8988T (cell line): ENCODE results near the gene HIGD1A.
"Not testable (repeated sequence)": the region's sequence is repeated elsewhere in the genome, so short reads cannot be mapped to it uniquely, and the experiment has no call there.

ENCODE experiments used
- DNase-seq: peaks from one replicate; pipeline ENCODE4 v3.0.0; 2011

Gene HIGD1A

DNA sequence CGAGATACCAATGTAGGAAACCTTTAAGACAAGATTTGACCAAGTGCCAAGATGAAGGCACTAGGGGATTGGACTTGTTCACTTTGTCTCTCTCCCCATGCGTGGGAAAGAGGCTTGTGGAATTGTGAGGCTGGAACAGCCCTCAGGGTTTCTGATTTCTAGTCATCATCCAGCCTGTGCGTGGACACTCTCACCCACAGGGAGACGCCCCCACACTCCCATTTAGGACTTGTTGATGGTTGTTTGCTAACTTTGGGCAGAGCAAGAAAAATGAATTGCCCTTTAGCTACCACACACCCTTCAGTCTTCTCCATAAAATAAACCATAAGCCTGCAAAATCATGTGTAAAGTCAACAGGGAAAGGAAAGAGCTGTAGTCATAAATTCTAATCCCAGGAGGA is 23.4 kb upstream of the HIGD1A start:
- no peak for DNase-seq

DNA sequence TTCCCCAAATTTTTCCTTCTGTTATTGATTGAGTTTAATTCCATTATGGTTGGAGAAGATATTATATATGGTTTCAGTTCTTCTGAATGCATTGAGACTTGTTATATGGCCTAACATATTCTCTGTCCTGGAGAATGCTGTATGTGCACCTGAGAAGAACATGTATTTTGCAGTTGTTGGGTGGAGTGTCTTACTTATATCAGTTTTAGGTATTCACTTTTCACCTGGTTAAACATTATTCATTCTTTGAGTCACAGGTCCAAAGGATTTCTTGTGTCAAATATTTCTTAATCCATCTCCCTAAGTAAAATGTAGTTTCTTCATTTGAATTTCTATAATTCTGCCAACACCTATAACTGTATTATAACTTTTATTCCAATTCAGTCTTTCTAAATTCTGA is 22.7 kb upstream of the HIGD1A start:
- DNase-seq = no peak

DNA sequence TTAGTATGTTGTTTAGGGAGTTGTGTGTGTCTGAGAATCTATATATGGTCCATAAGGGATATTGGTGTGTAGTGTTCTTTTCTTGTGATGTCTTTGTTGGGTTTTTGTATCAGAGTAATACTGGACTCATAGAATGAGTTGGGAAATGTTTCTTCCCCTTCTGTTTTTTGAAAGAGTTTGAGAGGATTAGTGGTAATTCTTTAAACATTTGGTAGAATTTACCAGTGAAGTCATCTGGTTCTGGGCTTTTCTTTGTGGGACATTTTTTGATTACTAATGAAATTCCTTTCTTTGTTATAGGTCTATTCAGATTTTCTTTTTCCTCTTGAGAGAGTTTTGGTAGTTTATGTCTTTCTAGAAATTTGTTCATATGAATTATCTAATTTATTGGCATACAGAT is 21.9 kb upstream of the HIGD1A start:
- DNase-seq = no peak

DNA sequence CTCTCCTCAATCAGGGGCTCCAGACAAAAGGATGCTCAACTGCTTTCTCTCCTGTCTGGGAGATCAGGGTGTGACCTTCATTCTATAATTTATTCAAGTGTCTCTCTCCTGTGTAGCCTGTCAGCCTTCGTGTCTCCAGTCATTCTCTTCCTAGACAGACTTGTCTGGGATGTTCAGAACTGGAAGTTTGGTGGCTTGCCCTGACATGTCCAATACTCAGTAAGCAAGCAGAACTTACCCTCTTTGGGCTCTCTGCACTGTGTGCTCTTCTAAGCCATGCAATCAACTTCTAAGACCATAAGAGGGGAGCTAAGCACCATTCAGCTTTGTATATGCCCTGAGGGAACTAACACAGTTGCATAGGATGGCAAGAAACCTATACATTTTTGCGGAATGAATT is 19.1 kb upstream of the HIGD1A start:
- DNase-seq = no peak

DNA sequence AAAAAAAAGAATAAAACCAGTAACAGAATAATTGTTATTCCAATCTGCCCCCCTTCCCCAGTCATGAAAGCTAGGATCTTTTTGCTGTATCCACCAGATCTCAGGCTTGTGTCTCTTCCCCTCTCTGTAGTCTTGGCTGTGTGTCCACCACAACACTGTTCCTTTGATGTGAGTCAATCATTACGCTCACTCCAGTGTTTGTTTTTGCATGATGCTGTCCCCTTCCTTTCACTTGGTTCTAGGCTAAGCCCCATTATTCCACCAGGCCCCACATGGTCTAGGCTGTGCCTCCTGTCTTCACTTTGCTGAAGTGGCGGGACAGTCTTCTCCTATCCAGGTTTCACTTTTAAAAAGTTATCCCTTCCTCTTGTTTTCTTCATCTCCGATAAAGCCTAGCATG is 18.5 kb upstream of the HIGD1A start:
- no peak for DNase-seq

DNA sequence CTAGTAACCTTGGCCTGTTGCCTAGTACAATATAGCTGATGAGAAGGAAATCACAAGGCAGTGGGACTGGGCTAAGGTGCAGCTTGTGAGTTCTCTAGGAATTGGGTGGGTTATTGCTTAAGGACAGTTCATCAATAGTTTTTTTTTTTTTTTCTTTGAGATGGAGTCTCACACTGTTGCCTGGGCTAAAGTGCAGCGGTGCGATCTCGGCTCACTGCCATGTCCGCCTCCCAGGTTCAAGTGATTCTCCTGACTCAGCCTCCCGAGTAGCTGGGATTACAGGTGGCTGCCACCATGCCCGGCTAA is 16.4 kb upstream of the HIGD1A start:
- no peak for DNase-seq

DNA sequence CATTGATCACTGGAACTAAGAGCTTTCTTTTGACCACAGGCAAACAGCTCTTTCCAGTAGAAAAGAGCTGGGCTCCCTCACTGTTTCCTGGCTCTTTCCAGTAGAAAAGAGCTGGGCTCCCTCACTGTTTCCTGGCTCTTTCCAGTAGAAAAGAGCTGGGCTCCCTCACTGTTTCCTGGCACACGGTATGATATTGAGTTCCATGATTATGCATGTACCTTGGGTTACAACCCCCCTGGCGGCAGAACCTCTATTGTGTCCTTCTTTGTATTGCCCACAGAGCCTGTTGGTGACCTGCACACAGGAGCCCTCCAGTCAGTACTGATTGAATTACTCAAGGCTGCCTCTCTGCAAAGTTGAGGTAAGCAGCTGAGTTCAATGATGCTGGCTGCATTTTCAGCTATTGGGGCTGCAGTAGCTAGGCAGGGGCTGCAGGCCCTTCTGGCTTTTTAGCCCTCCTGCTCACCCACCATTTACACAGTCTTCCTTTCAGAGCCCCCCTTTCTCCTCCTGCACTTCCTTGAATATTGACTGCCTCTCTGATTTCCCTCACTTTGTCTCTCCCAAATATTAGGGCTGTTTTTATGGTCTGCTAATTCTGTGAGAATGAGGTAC is 15.2 kb upstream of the HIGD1A start:
- DNase-seq = no peak

DNA sequence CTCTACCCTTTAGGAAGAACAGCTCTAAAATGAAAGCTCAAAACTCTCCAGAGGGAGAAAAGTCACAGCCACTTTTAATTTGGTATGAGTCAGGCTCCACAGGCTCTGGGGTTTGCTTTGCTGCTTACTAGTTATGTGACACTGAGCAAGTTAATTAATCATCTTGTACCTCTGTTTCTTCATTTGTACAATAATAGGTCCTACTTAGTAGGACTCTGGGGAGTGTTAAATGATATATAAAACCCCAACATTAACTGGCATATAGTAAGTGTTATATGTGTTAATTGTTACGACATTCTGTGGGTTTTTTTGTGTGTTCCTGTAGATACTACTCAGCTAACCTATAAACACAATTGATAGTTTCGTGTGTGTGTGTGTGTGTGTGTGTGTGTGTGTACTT is 11.5 kb upstream of the HIGD1A start:
- DNase-seq = no peak

DNA sequence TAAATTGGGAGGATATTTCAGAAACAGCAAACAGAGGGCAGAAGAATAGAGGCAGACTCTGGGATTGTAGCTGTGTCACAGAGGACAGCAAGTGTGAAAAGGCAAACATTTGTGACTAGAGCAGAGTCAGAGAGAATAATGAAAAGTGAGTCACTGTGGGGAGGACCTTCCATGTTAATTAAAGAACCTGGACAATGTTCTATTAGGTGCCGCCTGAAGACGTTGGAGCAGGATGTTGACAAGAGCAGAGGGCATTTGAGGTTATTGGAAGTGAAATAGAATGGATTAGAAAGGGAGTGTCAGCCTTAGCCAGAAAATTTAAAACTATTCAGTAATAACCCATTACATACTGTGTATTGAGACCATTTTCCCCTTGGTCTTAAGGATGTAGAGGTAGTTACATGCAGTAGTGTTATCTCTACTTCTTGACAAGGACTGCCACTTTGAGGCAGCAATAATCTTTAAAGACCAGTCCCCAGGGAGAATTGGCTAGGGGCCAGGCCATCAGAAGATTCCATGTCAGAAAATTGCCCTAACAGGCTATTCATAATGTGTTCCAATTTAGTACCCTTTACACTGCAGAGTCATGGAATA is 10.7 kb upstream of the HIGD1A start:
- DNase-seq = no peak

DNA sequence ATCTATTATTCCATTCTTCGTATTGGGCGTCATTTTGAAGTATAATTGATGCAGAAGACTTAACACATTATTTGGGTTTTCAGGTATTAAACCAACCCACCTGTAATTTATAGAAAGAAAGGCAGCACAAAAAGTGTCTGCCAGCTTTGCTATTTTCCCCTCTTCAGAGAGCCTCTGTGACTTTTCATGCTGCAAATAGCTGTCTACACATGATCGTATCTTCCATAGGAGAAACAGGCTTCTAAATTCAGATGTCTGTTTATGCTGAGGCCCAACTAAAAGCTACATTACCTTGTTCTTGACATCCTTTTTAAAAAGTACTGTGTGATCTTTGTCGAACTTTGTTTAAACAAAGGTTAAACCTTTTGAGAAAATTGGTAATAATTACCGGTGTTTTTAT is 10.0 kb upstream of the HIGD1A start:
- no peak for DNase-seq

DNA sequence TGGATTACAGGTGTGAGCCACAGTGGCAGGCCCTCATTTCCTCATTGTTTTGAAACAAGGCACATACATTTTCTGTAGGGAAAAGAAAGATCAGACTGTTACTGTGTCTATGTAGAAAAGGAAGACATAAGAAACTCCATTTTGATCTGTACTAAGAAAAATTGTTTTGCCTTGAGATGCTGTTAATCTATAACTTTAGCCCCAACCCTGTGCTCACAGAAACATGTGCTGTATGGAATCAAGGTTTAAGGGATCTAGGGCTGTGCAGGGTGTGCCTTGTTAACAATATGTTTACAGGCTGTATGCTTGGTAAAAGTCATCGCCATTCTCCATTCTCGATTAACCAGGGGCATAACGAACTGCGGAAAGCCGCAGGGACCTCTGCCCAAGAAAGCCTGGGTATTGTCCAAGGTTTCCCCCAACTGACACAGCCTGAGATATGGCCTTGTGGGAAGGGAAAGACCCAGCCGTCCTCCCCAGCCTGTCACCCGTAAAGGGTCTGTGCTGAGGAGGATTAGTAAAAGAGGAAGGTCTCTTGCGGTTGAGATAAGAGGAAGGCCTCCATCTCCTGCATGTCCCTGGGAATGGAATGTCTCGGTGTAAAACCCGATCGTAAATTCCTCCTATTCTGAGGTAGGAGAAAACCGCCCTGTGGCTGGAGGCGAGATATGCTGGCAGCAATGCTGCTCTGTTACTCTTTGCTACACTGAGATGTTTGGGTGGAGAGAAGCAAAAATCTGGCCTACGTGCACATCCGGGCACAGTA is 7.0 kb upstream of the HIGD1A start:
- DNase-seq = not testable (repeated sequence)

DNA sequence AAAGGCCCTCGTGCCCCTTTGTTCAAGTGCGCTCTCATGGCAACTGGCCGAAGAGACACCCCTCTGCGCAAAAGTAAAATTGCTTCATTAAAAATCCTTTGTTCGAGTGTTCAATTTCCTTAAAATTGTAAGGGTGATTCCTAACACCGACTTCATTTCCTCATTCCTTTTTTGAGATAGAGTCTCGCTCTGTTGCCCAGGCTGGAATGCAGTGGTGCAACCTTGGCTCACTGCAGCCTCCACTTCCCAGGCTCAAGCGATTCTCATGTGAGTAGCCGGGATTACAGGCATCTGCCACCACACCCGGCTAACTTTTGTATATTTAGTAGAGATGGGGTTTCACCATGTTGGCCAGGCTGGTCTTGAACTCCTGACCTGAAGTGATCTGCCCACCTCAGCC is 6.4 kb upstream of the HIGD1A start:
- DNase-seq = not testable (repeated sequence)

DNA sequence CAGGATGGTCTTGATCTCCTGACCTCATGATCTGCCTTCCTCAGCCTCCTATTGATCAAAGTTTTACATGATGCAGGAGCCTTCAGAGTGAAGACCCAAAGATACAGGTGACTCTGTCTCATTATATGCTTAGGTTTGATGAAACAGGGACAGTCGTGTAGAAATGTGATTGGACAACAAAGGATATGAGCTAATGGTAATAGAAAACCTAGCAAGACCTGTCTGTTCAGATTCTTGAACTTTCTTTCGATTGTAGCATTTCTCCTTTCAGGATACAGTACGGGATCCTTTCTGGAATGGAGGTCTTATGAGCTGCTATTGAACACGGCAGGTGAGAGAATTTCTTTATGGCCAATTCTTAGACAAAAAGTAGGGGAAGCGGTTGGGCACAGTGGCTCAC is 4.9 kb upstream of the HIGD1A start, which contains the start of gene ACKR2:
Gene ACKR2 (plus strand): TSS at position 244 of the 400 bp plus-strand sequence. CDS start 55,058 bp downstream, outside the sequence.
- DNase-seq = no peak

DNA sequence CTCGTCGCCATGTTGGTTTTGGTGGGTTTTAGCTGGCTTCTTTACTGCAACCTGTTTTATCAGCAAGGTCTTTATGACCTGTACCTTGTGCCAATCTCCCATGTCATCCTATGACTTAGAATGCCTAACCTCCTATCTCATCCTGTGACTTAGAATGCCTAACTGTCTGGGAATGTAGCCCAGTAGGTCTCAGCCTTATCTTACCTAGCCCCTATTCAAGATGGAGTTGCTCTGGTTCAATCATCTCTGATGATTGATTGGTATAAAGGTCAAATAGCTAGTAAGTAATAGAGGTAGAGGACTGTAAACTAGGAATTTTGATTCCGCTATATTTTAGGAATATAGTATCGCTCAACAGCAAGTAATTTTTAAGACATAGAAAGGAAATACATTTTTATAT is 3.6 kb upstream of the HIGD1A start:
- DNase-seq = no peak

DNA sequence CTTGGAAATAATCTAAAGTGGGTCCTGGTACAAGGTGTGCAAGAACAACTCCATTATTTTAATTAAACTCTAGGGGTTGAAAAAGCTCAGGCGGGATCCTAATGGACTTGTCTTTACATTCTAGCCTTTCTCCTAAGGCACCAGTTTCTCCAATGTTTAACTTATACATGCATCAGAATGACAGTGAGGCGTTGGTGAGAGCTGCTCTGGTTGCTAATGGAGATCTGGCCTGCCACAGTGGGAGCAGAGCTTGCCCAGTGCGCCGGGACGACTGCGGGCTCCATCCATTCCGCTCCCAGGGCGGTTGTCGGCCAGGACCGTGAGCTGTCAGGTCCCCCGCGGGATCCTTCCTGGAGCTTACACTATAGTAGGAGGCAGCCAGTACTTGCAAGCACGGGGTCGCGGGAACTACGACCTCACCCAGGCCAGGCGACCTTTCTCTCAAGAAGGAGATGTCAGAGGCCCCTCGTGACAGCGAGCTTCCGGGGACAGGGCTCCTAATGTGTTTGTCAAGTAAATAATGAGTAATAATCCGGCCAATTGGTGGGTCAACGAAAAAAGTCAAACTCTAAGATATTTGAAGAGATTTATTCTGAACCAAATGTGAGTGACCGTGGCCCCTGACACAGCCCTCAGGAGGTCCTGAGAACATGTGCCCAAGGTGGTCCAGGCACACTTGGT is 991 bp upstream of the HIGD1A start:
- DNase-seq = no peak

DNA sequence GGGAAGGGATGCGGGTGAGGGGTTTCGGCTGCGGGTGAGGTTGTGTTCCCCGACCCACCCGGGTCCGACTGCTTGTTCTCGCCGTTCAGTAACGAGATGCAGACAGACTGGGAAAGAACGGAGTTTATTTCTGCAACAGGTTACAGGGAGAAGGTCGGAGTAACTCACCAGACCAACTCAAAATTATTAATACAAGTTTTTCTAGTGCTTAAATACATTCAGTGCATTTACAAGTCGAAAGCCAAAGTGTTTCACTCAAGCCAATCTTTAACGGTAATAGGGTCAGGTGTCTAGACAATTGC is 492 bp upstream of the HIGD1A start:
- no peak for DNase-seq

DNA sequence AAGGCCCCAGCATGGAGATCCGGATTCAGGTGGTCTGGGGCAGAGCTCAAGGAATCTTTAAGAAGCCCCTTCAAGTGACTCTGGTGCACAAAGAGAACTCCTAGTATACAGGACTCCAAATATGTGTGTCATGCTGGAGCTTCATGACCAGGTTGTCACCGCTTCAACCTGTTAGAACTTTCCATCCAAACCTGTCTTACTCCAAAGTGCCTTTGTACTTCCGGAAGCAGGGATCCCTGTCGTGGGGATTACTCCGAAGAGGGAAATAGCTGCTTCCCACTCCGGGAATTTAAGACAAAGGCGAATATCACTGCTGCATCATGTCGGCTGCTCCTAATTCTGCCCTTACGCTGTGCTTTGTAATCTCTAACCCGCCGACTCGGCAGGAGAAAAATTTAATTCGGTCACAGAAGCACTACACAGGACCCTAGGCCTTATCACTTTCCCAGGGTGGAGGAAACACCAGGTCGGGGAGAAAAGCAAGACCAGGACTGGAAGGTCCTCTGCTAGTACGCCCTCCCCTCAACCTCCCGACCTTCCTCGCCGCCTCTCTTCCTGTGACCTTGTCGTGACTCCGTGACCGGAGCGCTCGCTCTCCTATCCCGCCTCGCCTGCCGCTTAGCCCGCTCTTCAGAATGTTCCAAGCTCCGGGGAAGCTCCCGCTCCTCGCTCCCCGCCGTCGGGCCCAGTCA is 730 bp downstream of the HIGD1A start:
- DNase-seq = peak; percentile 20

DNA sequence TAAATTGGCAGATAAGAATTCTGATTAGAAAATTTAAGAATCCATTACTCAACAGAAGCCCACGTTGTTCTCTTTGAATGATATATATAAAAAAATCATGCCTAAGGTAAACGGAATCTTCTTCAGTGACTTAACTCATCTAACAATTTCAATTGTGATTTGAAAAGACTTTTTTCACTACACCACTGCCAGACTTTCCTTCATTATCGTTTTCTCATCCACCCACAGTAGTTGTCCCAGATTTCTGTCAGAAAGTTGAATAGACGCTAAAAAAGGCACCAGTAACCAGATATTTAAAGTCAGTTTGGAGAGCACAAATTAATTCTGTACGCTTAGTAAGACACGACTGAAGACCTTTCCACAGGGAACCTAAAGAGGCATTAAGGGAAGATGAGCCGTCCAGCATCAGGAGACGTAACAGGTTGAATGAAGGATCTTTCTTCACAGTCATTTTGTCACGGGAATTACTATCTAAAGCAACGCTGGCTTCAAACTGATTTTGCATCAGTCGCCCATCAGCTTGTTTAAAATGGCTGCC is 1.3 kb downstream of the HIGD1A start:
- DNase-seq = no peak

DNA sequence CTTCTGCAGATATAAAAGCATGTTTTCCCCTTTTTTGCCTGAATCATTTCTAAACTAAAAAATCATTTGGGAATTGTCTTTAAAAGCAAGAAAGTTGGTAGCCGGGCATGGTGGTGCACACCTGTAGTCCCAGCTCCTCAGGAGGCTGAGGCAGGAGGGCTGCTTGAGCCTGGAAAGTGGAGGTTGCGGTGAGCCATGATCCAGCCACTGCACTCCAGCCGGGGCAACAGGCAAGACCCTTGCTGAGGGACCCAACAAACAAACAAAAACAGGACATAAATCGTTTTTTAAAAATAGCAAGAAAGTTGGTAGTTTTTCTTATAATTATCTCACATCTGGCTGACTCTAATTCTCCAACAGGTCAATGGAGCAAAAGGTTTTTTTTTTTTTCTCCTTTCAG is 2.5 kb downstream of the HIGD1A start:
- DNase-seq = no peak

DNA sequence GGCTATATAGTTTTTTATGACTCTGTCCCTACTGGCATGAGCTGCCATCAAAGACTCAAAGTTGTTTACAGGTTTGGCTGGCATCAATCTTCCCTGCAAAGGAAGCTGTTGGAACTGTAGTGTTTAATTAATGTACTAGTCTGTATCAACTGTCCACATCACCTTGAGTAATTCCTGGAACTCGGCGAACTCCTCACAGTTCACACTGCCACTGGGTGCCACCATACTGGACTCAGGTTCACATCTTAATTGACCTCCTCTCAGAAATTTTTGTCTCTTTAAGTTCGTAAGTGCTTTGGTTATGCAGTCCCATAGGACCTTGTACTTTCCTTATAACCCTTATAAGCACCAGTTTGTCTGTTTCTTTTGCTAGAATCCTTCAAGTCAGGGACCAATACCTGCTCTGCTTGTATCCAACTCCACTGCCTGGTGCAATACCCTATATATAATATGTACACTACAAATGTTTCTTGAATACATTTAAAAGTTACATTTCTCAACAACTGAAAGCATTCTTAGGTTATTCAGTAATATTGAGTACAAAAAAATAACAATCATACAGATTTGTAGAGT is 3.2 kb downstream of the HIGD1A start:
- DNase-seq = no peak

DNA sequence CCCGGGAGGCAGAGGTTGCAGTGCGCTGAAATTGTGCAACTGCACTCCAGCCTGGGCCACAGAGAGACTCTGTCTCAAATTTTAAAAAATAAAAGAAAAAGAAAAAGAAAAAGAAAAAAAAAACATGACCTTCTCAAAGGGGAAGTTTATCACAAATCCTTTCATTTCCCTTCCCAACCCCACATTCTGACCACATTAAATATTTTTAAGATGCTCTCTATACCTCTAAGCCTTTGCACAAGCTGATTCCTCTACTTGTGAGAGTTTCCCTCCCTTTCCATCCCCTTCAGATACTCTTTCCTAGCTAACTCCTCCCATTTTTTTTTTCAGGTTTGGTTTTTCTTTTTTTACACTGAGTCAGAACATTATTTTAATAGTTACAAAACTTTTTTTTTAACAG is 4.0 kb downstream of the HIGD1A start:
- no peak for DNase-seq

DNA sequence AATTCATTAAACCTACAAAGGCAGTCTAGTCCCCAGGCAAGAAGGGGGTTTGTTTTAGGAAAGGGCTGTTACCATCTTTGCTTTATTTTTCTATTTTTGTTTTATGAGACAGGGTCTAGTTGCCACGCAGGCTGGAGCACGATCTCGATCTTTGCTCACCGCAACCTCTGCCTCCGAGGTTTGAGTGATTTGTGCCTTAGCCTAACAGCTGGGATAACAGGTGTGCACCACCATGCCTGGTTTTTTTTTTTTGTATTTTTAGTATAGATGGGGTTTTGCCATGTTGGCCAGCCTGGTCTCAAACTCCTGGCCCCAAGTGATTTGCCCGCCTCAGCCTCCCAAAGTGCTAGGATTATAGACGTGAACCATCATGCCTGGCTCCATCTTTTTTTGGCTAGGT is 4.9 kb downstream of the HIGD1A start:
- DNase-seq = no peak

DNA sequence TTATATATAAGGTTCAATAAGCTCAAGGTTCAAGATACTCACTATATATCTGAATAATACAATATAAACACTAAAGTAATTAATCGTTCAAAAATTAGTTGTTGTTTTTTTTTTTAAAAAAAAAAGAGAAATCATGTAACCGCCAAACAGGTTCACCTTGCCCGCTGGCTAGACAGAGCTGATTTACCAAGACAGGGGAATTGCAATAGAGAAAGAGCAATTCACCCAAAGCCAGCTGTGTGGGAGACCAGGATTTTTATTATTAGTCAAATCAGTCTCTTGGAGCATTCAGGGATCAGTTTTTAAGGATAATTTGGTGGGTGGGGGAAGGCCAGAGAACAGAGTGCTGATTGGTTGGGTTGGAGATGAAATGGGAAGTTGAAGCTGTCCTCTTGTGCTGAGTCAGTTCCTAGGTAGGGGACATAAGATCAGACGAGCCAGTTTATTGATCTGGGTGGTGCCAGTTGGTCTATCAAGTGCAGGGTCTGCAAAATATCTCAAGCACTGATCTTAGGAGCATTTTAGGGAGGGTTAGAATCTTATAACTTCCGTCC is 7.9 kb downstream of the HIGD1A start:
- DNase-seq = no peak
